GM18517 (cell line): Measurements from ENCODE around the gene CCNY.

Source experiments
- ATAC-seq: cut with Tn5 transposase; IDR thresholded peaks from one replicate; pipeline ENCODE4 v1.9.1; 2021; ENCODE audit warnings: mild to moderate bottlenecking, moderate library complexity; ENCODE audit not compliant: unreplicated experiment

CCNY gene

DNA sequence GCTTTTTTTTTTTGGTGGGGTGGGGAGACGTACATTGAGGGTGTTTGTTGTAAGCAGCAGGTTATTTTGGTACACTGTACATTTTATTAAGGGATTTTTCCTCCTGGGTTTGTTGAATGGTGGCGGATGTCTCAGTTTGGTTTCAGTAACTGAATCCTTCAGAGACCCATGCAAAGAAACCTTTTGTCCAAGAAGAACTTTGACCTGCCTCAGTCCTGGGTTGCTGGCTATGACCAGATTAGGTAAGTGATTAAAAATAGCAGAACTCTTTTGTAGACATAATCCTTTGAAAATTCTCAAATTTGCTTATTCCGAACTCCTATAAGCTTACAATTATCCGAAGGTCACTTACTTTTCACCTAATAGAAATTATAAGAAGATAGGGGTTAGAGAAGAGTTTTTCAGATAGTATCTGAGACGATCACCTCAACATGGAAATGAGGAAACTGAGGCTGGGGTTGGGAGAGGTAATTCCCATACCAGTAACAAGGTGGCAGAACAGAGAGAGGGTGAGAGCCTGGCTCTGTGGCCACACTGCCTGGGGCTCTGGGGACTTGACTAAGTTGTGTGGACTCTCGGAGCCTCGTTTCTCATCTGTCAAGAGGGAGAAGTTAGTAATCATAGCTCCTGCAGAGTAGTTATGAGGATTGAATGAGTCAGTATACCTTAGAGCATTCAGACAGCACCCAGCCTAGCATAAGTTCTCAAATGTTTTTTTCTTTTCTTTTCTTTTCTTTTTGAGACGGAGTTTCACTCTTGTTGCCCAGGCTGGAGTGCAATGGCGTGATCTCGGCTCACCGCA is 87.4 kb downstream of the CCNY start:
- no peak for ATAC-seq

DNA sequence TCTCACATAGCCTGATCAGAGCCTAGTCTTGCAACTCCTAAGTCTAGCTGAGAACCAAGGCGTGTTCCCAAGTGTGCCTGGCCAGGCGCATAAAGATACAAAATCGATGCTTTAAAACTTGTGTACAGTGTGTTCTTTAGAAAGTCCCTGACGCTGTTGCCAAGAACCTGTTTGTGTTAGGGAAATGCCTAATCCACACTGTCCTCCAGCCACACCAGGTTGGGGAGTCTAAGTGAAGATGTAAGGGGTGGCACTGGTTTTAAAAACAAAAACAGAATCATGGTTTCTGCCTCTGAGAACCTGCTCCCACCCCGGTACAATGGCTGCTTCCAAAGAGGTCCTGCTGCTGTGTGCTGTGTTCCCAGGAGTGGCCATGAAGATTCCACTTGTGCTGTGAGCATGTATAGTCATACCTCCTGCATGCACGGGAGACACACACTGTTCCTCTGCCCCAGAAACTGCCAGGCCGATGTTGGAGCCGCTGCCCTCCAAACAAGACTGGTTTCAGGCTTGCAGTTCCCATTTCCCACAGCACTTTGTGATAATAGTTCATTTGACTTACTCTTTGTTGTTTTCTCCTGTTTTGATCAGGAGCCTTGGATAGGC is 88.5 kb downstream of the CCNY start:
- ATAC-seq, result no peak

DNA sequence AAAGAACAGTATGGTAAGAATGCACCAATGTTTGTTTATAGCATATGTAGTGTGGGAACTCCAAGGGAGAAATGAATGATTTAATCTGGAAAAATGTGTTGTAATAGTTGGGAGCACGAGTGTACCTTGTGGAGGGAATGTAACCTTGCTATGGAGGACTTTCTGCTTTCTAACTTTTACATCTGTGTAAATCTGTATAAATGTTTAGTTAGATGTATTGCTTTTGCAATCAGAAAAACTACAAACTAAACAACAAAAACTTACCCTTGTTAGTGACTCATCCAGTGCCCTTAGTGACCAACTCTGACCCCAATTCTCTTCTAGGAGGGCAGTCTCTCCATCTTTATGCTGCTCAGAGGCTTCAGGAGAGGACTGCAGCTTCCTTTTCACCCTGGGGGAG is 89.3 kb downstream of the CCNY start:
- ATAC-seq, result no peak

DNA sequence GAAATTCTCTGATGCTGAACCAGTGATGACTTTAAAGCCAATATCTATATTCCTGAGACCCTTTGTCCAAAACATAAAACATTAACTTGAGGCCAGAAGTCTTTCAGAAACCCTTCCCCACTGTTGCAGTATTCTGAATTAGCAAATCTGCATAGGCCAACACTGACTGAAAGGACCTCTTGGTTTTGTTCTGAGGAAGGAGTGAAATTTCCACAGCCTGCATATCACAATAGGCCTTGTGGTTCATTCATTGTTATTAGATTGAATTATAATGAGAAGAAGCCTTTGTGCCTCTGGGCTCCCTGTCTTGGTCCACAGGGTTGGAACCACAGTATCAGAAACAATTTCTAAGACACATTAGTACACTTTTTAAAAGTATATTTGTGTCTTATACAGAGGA is 90.3 kb downstream of the CCNY start:
- ATAC-seq, result no peak

DNA sequence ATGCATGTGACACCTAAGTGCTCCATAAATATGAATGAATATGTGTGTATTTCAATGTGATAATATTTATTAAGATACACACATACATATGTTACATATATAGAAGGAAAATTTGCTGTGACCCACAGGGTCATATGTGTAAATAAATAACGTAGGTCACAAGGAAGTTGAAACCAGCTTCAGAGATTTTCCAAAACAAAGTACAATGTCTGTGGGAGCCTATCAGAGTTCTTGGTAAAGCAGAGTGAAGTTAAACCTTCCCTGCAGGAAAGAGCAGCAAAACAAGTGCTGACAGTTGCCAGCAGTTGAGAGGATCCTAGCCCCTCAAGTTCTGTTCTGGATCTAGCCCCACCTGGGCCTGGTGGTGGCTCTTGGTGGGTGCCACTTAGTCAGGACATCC is 91.2 kb downstream of the CCNY start:
- no peak for ATAC-seq

DNA sequence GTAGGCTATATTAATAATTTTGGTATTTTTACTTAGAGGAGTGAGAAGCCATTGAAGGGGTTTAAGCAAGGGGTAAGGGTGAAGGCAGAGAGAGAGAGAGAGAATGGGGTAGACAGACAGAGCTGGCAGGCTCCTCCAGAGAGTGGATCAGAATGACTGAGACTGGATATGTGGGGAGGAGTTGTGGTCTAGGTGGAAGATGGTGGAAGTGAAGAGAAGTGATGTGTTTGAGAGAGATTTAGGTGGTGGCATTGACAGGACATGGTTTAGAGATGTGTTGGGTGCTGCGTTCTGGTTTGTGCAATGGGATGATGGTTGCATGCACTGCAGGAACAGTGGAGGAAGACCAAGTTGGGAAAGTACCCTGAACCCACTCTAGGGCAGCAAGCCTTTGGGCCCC is 92.2 kb downstream of the CCNY start:
- ATAC-seq, result no peak

DNA sequence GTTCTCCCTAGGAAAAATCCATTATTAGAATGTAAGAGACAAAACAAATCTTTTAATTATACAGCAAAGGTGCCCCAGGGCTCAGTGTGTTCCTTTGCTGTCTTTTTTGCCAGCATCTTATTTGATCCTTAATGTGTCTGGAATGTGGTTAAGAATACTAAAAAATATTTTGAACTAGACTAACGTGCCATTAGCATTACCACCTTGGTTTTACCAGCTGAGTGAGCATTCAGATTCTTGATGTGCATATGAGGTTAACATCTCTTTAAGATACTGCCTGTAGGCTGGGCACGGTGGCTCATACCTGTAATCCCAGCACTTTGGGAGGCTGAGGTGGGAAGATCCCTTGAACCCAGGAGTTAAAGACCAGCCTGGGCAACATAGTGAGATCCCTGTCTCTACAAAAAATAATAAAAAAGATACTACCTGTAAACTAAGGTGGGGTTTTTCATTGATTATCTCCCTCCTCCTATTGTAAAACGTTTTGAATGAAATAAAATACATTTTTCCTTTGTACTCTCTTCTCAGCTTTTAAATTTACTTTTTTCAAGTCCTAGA is 96.6 kb downstream of the CCNY start:
- ATAC-seq, result no peak

DNA sequence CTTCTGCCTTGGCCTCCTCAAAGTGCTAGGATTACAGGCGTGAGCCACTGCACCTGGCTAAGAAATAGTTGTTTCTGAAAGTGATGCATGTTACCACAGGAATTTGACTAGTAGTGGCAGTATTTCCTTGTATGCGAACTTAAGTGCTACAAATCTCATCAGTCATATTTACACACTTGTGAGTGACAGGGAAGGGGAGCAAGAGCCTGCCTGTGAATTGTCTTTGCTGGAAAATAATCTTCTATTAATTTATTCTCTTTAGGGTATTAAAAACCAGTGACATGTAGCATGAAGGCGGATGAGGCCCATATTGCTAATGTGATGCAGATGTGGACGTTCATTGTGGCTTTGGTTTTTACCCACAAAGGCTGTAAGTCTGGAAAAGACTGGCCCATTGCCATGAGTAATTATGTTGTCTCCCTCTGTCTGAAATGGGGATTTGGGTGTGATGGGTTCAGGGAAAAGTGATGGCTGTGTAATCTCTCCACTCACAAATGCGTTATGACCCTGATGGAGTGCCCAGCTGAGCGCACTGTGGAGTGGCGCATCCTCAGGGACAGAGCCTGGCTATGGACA is 97.6 kb downstream of the CCNY start:
- no peak for ATAC-seq

DNA sequence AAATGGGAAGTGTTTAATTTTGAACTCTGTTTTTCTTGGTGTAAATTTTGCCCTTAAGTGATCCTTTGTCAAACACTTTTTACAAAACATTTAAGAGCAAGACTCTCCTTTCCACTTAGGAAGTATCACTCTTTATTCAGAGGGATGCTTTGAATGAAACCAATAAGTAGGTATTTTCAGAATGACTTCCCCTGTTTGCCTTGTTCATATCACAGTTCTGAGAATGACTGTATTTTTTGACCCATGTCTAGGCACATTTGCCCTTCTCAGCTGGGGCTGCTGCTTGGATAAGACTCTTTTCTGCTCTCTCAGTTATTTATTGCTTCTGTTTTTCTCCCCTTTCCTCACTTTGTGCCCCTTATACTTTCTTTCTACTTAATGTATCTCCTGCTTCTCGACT is 98.2 kb downstream of the CCNY start:
- ATAC-seq, result no peak

DNA sequence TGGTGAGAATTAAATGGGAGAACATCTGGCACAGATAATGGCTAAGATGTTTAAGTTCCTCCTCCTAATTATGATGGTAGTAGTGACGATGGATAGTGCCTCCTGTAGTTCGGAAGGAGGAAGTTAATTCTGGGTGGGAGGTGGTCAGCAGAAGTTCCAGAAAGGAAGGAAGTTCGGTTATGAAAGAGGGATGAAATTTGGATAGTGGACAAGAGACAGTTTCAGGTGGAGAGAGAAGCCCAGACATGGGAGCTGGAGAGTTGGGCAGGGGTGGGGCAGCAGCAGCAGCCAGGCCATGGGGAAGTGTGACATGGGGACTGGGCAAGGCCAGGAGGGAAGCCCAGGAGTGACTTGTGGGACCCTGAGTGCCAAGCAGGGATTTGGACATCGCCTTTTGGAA is 99.5 kb downstream of the CCNY start:
- ATAC-seq, result no peak

DNA sequence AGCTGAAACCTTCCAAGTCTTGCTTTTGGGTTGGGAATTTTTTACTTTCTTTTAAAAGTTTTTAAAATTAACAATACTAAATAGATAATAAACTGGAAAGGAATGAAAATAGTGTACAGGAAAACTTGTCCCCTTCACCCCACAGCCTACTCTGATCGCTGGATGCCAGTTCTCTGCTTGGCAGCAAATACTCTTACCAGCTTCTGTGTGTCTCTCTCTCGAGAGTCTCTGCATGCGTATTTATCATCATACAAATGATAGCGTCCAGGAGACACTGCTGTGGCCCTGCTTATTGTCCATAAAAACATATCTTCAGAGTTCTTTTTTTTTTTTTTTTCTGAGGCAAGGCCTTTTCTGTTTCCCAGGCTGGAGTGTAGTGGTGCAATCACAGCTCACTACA is 101.5 kb downstream of the CCNY start:
- ATAC-seq, result no peak

DNA sequence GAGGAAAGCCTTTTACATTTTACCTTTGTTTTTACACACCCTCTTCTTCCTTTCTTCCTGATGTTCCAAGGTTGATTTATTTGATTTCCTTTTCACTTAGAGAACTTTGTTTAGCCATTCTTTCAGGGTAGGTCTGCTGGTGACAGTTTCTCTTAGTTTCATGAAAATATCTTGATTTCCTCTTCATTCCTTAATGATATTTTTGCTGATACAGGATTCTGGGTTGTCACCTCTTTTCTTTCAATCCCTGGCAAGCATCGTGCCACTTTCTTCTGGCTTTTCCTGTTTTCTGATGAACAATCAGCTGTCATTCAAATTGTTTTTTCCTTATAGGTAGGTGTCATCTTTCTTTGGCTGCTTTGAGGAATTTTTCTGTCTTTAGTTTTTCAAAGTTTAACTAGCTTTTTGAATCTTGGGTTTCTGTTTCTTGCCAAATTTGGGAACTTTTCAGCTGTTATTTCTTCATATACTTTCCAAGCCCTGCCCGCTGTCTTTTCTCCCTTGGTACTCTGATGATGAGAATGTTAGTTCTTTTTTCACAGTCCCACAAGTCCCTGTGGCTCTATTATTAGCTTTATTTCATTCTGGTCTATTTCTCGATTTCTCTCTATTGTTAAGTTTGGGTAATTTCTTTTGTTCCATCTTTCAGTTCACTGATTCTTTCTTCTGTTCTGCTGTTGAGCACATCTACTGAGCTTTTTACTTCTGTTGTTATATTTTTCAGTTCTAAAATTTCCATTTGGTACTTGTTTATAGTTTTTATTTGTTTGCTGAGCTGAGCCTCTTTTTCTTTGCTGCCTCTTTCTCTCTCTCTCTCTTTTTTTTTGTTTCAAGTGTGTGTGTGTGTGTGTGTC is 102.6 kb downstream of the CCNY start:
- no peak for ATAC-seq

DNA sequence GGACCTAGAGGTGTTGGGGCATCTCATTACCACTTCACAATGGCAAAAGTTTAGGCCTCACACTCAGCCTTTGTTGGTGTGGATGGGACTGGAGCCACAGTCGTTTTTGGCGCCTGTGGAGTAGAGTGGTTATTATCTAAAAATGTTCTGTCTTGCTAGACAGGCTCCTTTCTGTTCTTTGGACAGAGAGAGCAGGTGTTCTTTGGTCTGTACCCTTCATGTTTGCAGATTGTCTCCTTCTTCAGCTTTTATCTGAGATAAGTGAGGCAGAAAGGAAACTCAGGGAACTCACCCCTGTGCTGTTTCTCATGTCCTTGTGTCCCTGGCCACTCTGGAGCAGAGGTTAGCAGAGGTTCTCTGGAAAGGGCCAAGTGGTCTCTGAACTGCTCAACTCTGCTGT is 103.7 kb downstream of the CCNY start:
- no peak for ATAC-seq

DNA sequence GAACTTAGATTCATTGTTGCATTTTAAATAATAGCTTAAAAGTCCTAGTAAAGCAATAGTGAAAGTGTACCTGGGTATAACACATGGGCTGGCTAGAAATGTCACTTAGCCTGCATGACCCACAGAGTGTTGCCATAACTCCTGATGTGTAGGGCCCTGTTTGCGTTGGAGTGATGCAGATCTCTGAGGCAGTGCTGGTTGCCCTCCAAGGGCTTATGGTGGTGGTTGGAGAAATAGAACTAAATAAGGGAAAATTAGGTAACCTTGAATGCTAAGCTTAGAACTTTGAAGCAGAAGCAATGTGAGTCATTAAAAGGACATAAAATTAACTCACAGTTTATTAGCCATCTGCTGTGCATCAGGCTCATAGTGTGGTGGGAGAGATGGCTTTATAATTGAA is 105.7 kb downstream of the CCNY start:
- ATAC-seq, result no peak

DNA sequence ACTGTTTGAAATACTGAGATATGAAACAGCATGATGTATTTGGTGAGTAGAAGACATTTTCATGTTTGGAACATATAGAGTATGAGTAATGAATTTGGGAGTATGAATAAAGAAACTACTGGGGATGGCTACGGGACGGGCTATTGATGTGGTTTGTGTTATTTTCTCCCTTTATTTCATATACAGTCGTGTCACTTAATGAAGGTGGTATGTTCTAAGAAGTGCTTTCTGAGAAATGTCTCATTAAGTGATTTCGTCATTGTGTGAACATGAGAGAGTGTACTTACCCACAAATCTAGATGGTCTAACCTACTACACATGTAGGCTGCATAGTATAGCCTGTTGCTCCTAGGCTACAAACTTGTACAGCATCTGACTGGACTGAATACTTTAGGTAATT is 106.3 kb downstream of the CCNY start:
- no peak for ATAC-seq

DNA sequence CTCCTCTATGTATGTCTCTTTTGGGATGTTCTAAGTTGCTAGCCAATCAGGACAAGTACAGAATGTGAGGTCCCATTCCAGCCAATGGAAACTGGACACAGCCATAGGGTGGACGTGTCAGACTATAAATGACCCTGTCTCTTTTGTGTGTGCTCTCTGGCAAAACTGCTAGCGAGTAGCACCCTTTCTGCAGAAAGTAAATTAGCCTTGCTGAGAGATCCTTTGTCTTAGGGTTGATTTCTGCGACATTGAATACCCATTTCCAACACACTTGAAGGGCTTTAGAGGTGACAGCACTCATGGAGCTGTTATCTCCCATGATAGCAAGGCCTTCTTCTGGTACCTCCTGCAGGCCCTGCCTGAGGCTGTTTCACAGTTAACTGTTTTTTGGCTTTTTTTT is 107.5 kb downstream of the CCNY start:
- ATAC-seq, result no peak

DNA sequence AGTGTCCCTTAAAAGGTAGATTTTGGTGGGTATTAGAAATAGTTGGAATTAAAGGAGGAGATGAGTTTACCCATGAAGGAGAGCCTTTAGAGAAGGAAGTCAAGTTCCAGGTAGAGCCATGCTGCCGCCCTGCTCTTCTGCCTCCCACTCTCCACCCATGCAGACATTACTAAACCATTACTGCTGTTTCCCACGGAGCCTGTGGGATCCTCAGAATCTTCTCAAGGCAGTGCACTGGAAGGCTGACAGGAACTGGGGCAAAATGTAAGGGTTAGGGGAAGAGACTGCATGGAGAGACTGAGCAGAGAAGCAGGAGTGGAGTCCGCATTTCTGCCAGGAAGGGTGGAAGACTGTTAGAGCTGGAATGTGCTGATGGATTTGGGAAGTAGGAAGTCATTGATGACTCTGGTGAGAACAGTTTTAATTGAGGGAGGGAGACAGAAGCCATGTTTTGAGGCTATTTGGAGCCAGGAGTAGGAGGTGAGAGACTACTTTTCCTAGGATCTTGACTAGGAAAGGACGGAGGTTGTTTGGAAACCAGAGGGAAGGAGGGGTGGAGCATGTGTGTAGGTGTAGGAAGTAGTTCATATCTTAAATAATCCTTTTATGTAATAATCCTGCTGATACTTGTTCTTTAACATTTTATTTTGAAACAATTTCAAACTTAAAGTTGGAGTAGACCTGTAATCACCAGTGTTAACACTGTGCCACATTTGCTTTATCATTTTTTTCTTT is 109.0 kb downstream of the CCNY start:
- ATAC-seq, result no peak

DNA sequence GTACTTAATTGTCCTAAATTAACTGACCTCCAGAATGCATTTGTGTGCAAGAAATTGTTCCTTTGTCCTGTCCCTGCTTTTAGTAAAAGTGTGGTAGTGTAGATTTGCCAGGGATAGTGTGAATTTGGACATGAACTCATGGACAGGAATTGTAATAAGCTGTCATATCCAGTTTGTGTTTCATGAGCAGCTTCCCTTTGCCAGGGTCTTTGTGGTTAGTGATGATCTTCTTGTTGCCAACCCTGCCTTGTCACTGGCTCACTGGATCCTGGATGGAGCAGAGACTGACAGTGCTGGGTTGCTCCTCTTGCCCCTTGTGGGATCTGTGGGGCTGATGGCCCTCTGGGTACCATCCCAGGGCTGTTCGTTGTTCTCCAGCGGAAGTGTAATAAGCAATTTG is 110.1 kb downstream of the CCNY start:
- ATAC-seq, result no peak

DNA sequence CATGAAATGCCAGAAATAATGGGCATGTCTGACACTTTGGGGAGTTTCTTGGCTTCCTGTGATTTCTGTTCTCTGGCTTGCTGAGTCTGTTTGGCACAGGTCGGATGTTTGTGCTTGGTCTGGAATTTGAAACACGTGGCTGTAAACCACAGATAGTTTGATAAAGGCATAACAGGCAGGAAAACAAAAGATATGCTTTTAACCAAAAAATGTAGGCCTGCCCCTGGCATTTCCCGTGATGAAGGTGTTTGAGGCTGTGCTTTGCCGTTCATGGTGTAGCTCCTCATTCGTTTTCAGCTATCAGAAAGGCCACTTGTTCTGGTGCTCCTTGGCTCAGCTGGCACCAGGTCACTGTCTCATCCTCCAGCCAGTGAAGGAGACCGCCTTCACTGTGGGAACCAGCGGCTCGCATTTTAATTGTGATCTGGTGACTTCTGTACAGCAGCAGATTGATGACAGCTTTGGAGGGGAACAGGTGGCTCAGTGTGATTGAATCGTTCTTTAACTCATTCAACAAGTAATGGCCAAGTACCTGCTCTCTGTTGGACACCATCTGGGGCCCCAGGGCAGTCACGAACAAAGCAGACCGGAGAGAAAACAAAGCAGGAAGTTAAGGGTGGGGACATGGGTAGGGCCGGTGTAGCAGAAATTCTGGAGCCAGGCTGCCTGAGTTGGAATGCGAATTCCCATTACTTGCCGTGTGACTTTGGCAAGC is 111.5 kb downstream of the CCNY start:
- no peak for ATAC-seq
